GM12891 (cell line): Measurements from ENCODE around the gene MBD5.

Experiments
- DNase-seq: peaks from one replicate; pipeline ENCODE4 v3.0.0; 2011; ENCODE audit warnings: low spot score; ENCODE audit not compliant: insufficient read length
- FAIRE-seq: peaks from 2 replicates; lab custom pipeline; 2011; peaks lifted over from hg19 to GRCh38; lab: Jason Lieb, UNC
- PAX5 ChIP-seq: IDR thresholded peaks from 2 replicates; pipeline ENCODE4 v1.6.1; 2011; ENCODE audit warnings: low read length, moderate library complexity, mild to moderate bottlenecking; ENCODE audit not compliant: insufficient read depth, severe bottlenecking
- POLR2A ChIP-seq: IDR thresholded peaks from 2 replicates; pipeline ENCODE4 v1.6.1; 2011; ENCODE audit warnings: low read depth, low read length, control low read depth
- POLR2AphosphoS5 ChIP-seq: IDR thresholded peaks from 2 replicates; pipeline ENCODE4 v1.6.1; 2011; ENCODE audit warnings: low read depth, low read length, control low read depth
- POU2F2 ChIP-seq: IDR thresholded peaks from 2 replicates; pipeline ENCODE4 v1.6.1; 2011; ENCODE audit warnings: low read depth, mild to moderate bottlenecking, control low read depth, low read length, moderate library complexity
- SPI1 ChIP-seq: IDR thresholded peaks from 2 replicates; pipeline ENCODE4 v1.6.1; 2011; ENCODE audit warnings: low read depth, low read length, control low read depth
- TAF1 ChIP-seq: IDR thresholded peaks from 2 replicates; pipeline ENCODE4 v1.6.1; 2011; ENCODE audit warnings: low read depth, low read length, control low read depth

The MBD5 gene

DNA sequence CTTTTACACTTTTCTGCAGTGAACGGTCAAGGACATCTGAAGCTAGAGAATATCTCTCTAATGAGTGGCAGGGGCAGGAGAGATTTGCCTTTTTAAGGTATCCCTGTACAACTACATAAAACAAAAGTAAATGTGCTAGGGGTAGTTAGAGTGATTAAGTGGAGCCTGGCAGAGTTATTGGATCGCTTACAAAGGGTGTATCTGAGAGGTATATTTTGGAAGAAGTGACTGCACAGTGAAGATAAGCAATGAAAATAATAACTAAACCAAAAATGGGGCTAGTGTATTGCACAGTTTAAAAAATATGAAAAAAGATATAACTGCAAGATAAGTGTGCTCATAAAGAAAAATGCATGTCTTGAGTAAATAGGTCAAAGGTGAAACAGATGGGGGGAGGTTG, 430.2 kb downstream of the MBD5 start:
- no peak for DNase-seq
- no peak for FAIRE-seq
- TF ChIP-seq POLR2A = no peak
- TF ChIP-seq TAF1 = no peak
- TF ChIP-seq PAX5 = no peak
- no peak for TF ChIP-seq POU2F2
- no peak for TF ChIP-seq SPI1
- TF ChIP-seq POLR2AphosphoS5 = no peak

- TF ChIP-seq POU2F2 (no peak), PAX5 (no peak)
- DNase-seq (no peak), FAIRE-seq (no peak)
Measured at GRCh38 chr2:148455791-148456190, 434.9 kb downstream of the MBD5 start.

- DNase-seq (no peak), FAIRE-seq (no peak)
Measured at GRCh38 chr2:148458171-148458570, 437.3 kb downstream of the MBD5 start.

DNA sequence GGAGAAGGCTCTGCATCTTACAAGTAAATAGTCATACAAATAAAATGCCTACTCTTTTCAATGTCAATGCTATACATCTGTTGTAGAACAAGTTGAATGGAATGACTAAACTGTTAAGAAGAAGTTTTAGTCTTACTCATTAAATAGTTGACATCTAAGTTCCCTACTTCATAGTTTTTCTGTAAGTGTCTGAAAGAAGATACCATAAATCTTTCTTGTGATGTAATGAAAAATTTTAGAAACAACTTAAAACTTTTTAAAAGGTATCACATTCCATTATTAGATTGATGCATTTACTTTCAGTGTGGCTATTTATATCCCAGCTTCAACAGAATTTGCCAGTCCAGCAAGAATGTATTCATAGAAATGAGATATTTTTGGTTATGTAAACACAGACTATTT, 438.5 kb downstream of the MBD5 start:
- DNase-seq = peak; percentile 1
- FAIRE-seq = no peak
- TF ChIP-seq SPI1 = no peak
- no peak for TF ChIP-seq PAX5
- no peak for TF ChIP-seq POLR2A
- TF ChIP-seq POLR2AphosphoS5 = no peak
- no peak for TF ChIP-seq TAF1
- TF ChIP-seq POU2F2 = no peak

More at GRCh38 chr2:148458171-148458570, 437.3 kb downstream of the MBD5 start:
- TF ChIP-seq SPI1 (no peak), POLR2A (no peak), POLR2AphosphoS5 (no peak), PAX5 (no peak), TAF1 (no peak), POU2F2 (no peak)

DNA sequence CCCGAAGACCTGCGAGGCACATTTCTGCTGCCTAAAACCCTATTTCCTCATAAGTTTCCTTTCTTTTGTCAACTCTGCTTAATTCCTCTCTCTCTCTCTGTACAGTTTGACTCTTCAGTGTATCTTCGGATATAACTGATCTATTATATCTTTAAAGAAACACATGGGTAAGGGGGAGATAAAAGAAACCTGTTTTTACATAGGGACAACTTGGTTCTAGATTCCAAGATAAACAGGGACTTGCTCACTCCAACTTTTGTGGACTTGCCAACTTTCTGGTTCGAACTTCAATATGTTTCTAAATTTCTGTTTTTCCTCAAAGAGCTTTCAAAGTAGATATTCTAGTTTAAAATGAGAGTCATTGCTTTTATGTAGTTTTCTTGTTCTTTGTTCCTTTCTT, 441.0 kb downstream of the MBD5 start:
- FAIRE-seq = no peak
- DNase-seq = no peak
- TF ChIP-seq PAX5 = no peak
- no peak for TF ChIP-seq POLR2AphosphoS5
- TF ChIP-seq TAF1 = no peak
- TF ChIP-seq POLR2A = no peak
- TF ChIP-seq SPI1 = no peak
- TF ChIP-seq POU2F2 = no peak

- DNase-seq (no peak), FAIRE-seq (no peak)
- TF ChIP-seq TAF1 (no peak), POLR2A (no peak), SPI1 (no peak), POU2F2 (no peak), PAX5 (no peak), POLR2AphosphoS5 (no peak)
Measured at GRCh38 chr2:148475626-148476025, 454.7 kb downstream of the MBD5 start.

DNA sequence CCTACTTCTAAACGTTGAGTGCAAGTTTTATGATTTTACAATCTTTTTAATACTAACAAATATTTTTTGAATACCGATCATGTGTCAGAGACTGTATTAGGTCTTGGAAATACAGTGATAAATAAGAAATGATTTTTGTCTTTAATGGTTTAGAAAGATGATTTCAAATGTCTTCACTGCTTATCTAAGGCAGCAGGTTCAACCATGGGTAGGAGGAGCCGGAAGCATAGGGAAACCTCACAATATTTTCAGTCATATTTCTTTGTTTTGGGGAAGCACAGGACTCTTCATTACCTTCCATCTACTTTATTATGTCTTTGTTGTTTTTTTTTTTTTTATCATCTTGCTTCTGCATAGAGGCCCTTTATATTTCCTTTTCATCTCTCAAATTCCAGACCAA, 458.5 kb downstream of the MBD5 start:
- TF ChIP-seq POU2F2 = no peak
- FAIRE-seq (no peak), DNase-seq (no peak)

DNA sequence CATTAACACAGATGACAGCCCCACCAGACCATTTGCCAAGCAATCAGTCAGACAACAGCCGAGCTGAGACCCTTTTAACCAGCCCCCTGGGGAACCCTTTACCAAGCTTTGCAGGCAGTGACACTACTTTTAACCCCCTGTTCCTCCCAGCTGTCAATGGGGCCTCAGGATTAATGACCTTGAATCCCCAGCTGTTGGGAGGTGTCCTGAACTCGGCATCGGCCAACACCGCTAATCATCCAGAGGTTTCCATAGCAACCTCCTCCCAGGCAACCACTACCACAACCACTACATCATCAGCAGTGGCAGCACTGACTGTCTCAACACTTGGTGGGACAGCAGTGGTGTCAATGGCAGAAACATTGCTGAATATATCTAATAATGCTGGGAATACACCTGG, 462.8 kb downstream of the MBD5 start:
- no peak for DNase-seq
- TF ChIP-seq POU2F2 (no peak), SPI1 (no peak), POLR2AphosphoS5 (no peak), PAX5 (no peak), POLR2A (no peak), TAF1 (no peak)
- FAIRE-seq = peak; percentile 55

DNA sequence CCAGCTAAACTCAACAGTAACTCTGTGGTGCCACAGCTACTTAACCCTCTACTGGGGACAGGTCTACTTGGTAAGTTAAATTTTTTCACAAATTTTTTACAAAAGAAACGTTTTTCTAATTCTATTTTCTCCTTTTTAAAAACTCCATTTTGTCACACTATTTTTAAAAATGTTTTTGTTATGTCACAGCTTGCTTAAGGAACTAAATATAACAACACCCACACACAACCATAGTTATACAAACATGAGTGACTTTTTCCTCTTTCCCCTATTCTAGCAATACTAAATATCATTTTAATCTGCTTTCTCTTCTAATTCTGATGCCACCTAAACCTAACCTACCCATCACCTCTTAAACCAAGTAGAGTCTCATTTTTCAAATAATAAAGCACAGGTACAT, 463.2 kb downstream of the MBD5 start:
- no peak for FAIRE-seq
- DNase-seq = no peak
- TF ChIP-seq POLR2A = no peak
- no peak for TF ChIP-seq POU2F2

GRCh38 chr2:148486655-148487054, 465.8 kb downstream of the MBD5 start:
- DNase-seq (no peak), FAIRE-seq (no peak)
- no peak for TF ChIP-seq TAF1
- TF ChIP-seq POLR2AphosphoS5 = no peak
- no peak for TF ChIP-seq POLR2A
- no peak for TF ChIP-seq POU2F2
- no peak for TF ChIP-seq PAX5
- no peak for TF ChIP-seq SPI1

DNA sequence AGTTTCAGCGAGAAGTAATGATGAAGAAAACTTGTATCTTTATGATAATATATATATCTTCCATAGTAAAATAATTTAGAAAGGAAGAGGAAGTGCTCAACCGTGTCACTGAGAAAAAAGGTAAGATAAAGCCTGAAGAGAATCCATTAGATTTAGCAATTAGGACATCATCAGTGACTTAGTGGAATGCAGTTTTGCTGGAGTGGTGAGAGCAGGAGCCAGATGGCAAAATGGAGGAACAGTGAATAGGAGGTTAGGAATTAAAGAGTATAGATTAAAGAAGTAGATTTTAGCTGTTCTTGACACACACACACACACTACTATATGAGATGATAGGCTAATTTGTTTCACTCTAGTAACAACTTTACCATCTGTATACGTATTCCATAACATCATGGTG, 466.5 kb downstream of the MBD5 start:
- no peak for FAIRE-seq
- no peak for DNase-seq
- no peak for TF ChIP-seq POLR2AphosphoS5
- no peak for TF ChIP-seq POU2F2
- no peak for TF ChIP-seq PAX5
- TF ChIP-seq TAF1 = no peak
- no peak for TF ChIP-seq POLR2A
- no peak for TF ChIP-seq SPI1
